Measurements from ENCODE around the gene DGCR2.

The DGCR2 gene

GRCh38 chr22:19127329-19128008 lies 5.3 kb upstream of the DGCR2 start:
- DNase-seq (ENCODE audit: low read depth) = no peak

- DNase-seq (ENCODE audit: low read depth) = no peak
Measured at GRCh38 chr22:19126309-19127273, 4.4 kb upstream of the DGCR2 start.

GRCh38 chr22:19125474-19126308 lies 3.5 kb upstream of the DGCR2 start:
- DNase-seq (ENCODE audit: low read depth) = no peak

GRCh38 chr22:19125011-19125410 lies 2.8 kb upstream of the DGCR2 start:
- DNase-seq (ENCODE audit: low read depth) = no peak

GRCh38 chr22:19124377-19124776 lies 2.2 kb upstream of the DGCR2 start:
- DNase-seq (ENCODE audit: low read depth) = no peak

- DNase-seq (ENCODE audit: low read depth) = no peak
Measured at GRCh38 chr22:19123936-19124335, 1.7 kb upstream of the DGCR2 start.

- DNase-seq (ENCODE audit: low read depth) = no peak
Measured at GRCh38 chr22:19122752-19123492, 710 bp upstream of the DGCR2 start.

- peak; percentile 22 for DNase-seq (ENCODE audit: low read depth)
Measured at GRCh38 chr22:19121631-19122142, 525 bp downstream of the DGCR2 start.

GRCh38 chr22:19120829-19121630 lies 1.2 kb downstream of the DGCR2 start:
- DNase-seq (ENCODE audit: low read depth) = no peak

GRCh38 chr22:19119949-19120348 lies 2.3 kb downstream of the DGCR2 start:
- DNase-seq (ENCODE audit: low read depth) = no peak

GRCh38 chr22:19118329-19118880 lies 3.8 kb downstream of the DGCR2 start:
- no peak for DNase-seq (ENCODE audit: low read depth)

GRCh38 chr22:19117111-19117512 lies 5.1 kb downstream of the DGCR2 start:
- no peak for DNase-seq (ENCODE audit: low read depth)

GRCh38 chr22:19115628-19116027 lies 6.6 kb downstream of the DGCR2 start:
- DNase-seq (ENCODE audit: low read depth) = no peak

- no peak for DNase-seq (ENCODE audit: low read depth)
Measured at GRCh38 chr22:19114984-19115552, 7.1 kb downstream of the DGCR2 start.

- no peak for DNase-seq (ENCODE audit: low read depth)
Measured at GRCh38 chr22:19113429-19113828, 8.8 kb downstream of the DGCR2 start.

- no peak for DNase-seq (ENCODE audit: low read depth)
Measured at GRCh38 chr22:19111584-19111983, 10.6 kb downstream of the DGCR2 start.

GRCh38 chr22:19111140-19111539 lies 11.1 kb downstream of the DGCR2 start:
- no peak for DNase-seq (ENCODE audit: low read depth)

GRCh38 chr22:19110646-19111045 lies 11.6 kb downstream of the DGCR2 start:
- DNase-seq (ENCODE audit: low read depth) = no peak

GRCh38 chr22:19110064-19110458 lies 12.2 kb downstream of the DGCR2 start:
- no peak for DNase-seq (ENCODE audit: low read depth)

All from fibroblast of gingiva (primary cell).